ENCODE measurements around the gene LRRC4. TPM values are rescaled to one million over a fixed set of nuclear protein-coding genes. Genes with fewer than 3 reads are reported as not detected.

Gene LRRC4
- total and polyA plus RNA-seq, 3 donors from 2014 or later, result 10.2 to 17.0 (median 12.5) TPM

DNA sequence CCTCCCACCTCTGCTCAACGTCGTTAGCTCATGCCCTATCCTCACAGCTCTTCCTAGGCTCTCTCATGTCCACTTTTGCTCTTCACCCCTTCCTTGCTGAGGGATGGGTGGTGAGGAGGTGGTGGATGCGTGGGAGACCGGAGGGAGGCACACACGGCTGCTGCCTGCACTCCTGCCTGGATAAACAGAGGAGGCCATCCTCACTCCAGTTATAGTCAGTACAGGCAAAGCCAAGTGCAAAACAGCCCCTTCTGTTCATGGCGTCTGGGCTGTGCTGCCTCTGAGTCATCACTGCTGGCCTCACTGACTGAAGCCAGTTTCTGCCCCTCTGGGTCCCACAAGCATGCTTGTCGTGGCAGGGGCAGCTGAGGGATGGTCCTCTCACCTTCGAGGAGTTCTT lies 31.9 kb upstream of the LRRC4 start:
- no peak overlapping the region for H3K27ac ChIP-seq
- no peak overlapping the region for H3K4me3 ChIP-seq
- 73 to 80% methylated on average over 8 of the region's 8 CpGs for WGBS, 2 donors
- no peaks in the 10 kb centered on the region for H3K4me1 ChIP-seq
- H3K9me3 ChIP-seq, result no peaks in the 10 kb centered on the region
- intact Hi-C loops (cut with DNase I; ENCODE audit: low total_unique reads), result no loop called here
- TF ChIP-seq, protein P1, sequence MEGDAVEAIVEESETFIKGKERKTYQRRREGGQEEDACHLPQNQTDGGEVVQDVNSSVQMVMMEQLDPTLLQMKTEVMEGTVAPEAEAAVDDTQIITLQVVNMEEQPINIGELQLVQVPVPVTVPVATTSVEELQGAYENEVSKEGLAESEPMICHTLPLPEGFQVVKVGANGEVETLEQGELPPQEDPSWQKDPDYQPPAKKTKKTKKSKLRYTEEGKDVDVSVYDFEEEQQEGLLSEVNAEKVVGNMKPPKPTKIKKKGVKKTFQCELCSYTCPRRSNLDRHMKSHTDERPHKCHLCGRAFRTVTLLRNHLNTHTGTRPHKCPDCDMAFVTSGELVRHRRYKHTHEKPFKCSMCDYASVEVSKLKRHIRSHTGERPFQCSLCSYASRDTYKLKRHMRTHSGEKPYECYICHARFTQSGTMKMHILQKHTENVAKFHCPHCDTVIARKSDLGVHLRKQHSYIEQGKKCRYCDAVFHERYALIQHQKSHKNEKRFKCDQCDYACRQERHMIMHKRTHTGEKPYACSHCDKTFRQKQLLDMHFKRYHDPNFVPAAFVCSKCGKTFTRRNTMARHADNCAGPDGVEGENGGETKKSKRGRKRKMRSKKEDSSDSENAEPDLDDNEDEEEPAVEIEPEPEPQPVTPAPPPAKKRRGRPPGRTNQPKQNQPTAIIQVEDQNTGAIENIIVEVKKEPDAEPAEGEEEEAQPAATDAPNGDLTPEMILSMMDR (IDR thresholded peaks at IDR 0.05), result no peak
- no peak for TF ChIP-seq POLR2A (IDR thresholded peaks at IDR 0.05)
- DNase-seq, result no peak
- H3K27me3 ChIP-seq, result no peaks in the 10 kb centered on the region
- H3K36me3 ChIP-seq (ENCODE audit: low read depth, missing control alignments), result no peaks in the 10 kb centered on the region

DNA sequence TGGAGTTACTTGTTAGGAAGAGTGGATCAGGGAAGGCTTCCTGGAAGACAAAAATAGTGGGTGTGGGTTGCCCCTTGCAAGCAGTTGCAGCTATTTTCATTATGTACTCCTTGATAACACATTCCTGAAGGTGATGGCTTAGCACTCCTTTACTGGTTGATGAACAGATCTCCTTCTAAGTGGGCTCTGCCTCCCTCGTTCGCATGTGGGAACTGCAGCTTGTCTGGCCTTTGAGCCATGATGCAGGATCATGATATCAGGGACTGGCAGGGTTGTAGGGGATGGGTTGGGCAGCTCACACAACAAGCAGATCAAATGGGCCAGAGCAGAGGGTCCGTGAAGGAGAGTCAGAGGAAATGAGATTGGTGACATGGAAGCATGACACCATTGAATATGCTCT lies 28.8 kb upstream of the LRRC4 start:
- DNase-seq, result no peak
- intact Hi-C loops (cut with DNase I; ENCODE audit: low total_unique reads), result no loop called here
- Histone ChIP-seq H3K27me3 (no peaks in the 10 kb centered on the region), H3K27ac (no peak overlapping the region), H3K9me3 (no peaks in the 10 kb centered on the region), H3K36me3 (ENCODE audit: low read depth, missing control alignments) (no peaks in the 10 kb centered on the region), H3K4me3 (no peak overlapping the region), H3K4me1 (no peaks in the 10 kb centered on the region)
- WGBS, 2 donors, result 82 to 83% methylated on average over 3 of the region's 3 CpGs
- TF ChIP-seq, protein P1 (IDR thresholded peaks at IDR 0.05), result no peak
- TF ChIP-seq POLR2A (IDR thresholded peaks at IDR 0.05), result no peak

DNA sequence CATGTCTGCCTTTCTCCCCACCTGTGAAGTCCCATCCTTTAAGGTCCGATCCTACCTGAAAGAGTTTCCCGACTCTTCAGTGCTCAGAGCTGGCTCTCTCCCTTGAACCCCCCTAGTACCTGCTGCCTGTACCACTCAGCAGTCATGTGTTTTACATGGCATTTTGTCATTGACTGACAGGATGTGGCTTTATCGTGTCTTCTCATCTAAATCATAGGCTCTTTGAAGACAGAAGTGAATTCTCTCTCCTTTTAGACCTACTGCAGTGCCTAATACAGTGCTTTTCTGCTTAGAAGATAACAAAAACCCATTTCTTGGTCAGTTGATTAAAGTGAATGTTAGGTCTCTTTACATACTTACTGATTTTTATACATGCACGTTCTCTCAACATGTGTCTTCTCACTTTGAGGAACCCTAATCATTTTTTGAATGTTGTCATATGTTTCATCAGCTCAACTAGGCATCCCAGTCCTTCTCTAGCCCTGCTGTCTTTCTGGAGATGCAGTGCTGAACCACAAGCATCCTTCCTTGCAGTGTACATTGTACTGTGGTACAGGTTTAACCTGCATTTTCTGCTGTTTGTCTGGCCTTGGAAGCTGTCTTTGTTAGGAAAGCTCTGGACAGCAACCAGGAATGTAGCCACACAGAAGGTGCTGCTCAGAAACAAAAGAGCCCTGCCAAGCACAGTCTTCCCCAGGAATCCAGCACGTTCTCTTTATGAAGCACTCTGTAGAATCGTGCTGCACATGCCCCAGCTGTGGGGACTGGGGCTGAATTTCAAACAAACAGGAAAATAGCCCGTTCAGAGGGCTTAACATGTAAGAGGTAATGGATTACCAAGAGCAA lies 28.1 kb upstream of the LRRC4 start:
- H3K4me3 ChIP-seq, result no peak overlapping the region
- H3K27ac ChIP-seq, result no peak overlapping the region
- no peaks in the 10 kb centered on the region for H3K36me3 ChIP-seq (ENCODE audit: low read depth, missing control alignments)
- H3K4me1 ChIP-seq, result no peaks in the 10 kb centered on the region
- TF ChIP-seq POLR2A (IDR thresholded peaks at IDR 0.05), result no peak
- TF ChIP-seq, protein P1 (IDR thresholded peaks at IDR 0.05), result no peak
- no peak for DNase-seq
- WGBS, 2 donors, result 72 to 83% methylated on average over 7 of the region's 7 CpGs
- no peaks in the 10 kb centered on the region for H3K9me3 ChIP-seq
- intact Hi-C loops (cut with DNase I; ENCODE audit: low total_unique reads), result no loop called here
- no peaks in the 10 kb centered on the region for H3K27me3 ChIP-seq

DNA sequence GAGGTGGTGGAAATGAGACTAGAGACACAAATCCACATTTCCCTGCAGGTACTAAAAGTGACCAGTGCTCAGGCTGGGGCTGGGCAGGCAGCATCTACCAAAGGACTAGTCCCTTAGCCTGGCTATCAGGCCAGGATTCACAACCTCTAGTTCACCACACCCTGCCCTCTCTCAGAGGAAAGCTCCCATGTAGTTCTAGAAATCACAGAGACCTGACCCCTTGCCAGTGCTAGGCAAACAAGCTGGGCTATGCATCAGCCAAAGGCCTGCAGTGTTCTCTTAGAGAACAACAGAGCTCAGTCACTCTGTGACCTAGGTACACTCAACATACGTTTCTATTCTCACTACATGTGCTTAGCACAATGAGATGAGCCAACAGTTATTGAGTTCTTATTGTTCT lies 26.7 kb upstream of the LRRC4 start:
- Histone ChIP-seq H3K27me3 (no peaks in the 10 kb centered on the region), H3K9me3 (no peaks in the 10 kb centered on the region), H3K4me3 (no peak overlapping the region), H3K4me1 (no peaks in the 10 kb centered on the region), H3K36me3 (ENCODE audit: low read depth, missing control alignments) (no peaks in the 10 kb centered on the region), H3K27ac (no peak overlapping the region)
- 33 to 35% methylated on average over 1 of the region's 1 CpG for WGBS, 2 donors
- intact Hi-C loops (cut with DNase I; ENCODE audit: low total_unique reads), result no loop called here
- TF ChIP-seq, protein P1 (IDR thresholded peaks at IDR 0.05), result no peak
- TF ChIP-seq POLR2A (IDR thresholded peaks at IDR 0.05), result no peak
- no peak for DNase-seq

DNA sequence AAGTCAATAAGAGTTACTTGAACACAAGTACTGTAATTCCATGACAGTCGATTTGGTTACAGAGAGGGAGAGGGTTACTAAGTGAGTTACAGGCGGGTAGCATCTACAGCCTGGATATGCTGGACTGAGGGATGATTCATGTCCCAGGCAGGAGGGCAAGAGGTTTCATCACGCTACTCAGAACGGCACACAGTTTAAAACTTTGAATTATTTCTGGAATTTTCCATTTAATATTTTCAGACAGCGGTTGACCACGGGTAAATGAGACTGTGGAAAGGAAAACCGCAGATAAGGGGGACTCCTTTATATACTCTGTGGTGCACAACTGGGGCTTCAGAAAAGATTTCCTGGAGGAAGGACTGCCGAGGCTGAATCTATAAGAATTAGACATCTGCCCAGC lies 25.7 kb upstream of the LRRC4 start:
- H3K27me3 ChIP-seq, result no peaks in the 10 kb centered on the region
- no peak overlapping the region for H3K4me3 ChIP-seq
- H3K4me1 ChIP-seq, result no peaks in the 10 kb centered on the region
- no peak for DNase-seq
- no peak for TF ChIP-seq POLR2A (IDR thresholded peaks at IDR 0.05)
- TF ChIP-seq, protein P1 (IDR thresholded peaks at IDR 0.05), result no peak
- no peaks in the 10 kb centered on the region for H3K9me3 ChIP-seq
- intact Hi-C loops (cut with DNase I; ENCODE audit: low total_unique reads), result no loop called here
- 91 to 93% methylated on average over 8 of the region's 8 CpGs for WGBS, 2 donors
- H3K27ac ChIP-seq, result no peak overlapping the region
- no peaks in the 10 kb centered on the region for H3K36me3 ChIP-seq (ENCODE audit: low read depth, missing control alignments)

Measured in testis (tissue), 3 donors.